Pancreas (tissue), 10 donors: Measurements from ENCODE around the gene KLF3. TPM values are rescaled to one million over a fixed set of nuclear protein-coding genes. Genes with fewer than 3 reads are reported as not detected.

Source experiments
- ATAC-seq, 4 donors: fragments of 200-7000 bp; cut with Tn5 transposase; one replicate each; pipeline versions ENCODE4 v1.8.0 to v1.9.1; 2020; ENCODE audit warnings: mild to moderate bottlenecking in 4 of 4, moderate library complexity in 4 of 4
- DNase-seq, 6 donors: peaks; one replicate each; pipeline ENCODE4 v3.0.0-alpha.2; 2020
- FAIRE-seq: peaks from 2 replicates; lab custom pipeline; 2012; peaks lifted over from hg19 to GRCh38; lab: Jason Lieb, UNC
- H3K27ac ChIP-seq, 4 donors: fragments of 200-600 bp; sonication (generic); 1 replicate in 3 of 4; 2 replicates in 1 of 4; pipeline versions ENCODE4 v1.5.0 to v1.8.0; 2020
- H3K27me3 ChIP-seq, 4 donors: fragments of 200-600 bp; one replicate each; pipeline ENCODE4 v1.8.0; 2021
- H3K36me3 ChIP-seq, 3 donors: fragments of 200-600 bp; sonication (generic) in 1 of 3; one replicate each; pipeline versions ENCODE4 v1.5.0 to v1.8.0; 2020 to 2021
- H3K4me1 ChIP-seq, 3 donors: fragments of 200-600 bp; one replicate each; pipeline ENCODE4 v1.8.0; 2021
- H3K4me3 ChIP-seq, 4 donors: fragments of 200-600 bp; sonication (generic) in 2 of 4; one replicate each; pipeline versions ENCODE4 v1.5.0 to v1.8.0; 2020 to 2021
- H3K9me3 ChIP-seq, 4 donors: fragments of 200-600 bp; one replicate each; pipeline ENCODE4 v1.8.0; 2021
- CTCF ChIP-seq, 4 donors: fragments of 200-600 bp; sonication (generic) in 3 of 4; IDR thresholded peaks; one replicate each; pipeline versions ENCODE4 v1.5.0 to v1.8.0; 2021; ENCODE audit warnings: antibody characterized with exemption in 4 of 4
- WGBS, 2 donors: extraction: QIAGEN DNeasy Blood & Tissue Kit; methylation state at CpG; one replicate each; pipeline ENCODE4 v1.1.7; 2013; 5-methylcytosine and 5-hydroxymethylcytosine counted together
- intact Hi-C, 3 donors: fragments of 100-400 bp; cut with DNase I; formaldehyde crosslinking; loops; one replicate each; pipeline versions ENCODE4 v1.11.1 to v1.14.2; 2022
- polyA plus RNA-seq, 2 donors: library from polyadenylated mRNA; stranded (reverse); fragments of 200-250 nt; gene quantifications; one replicate each; pipeline ENCODE4 v1.2.3, GENCODE V29; 2013
- total RNA-seq, 6 donors: library from RNA; stranded (reverse); fragmentation: NEBNext Ultra II Directional in 4 of 6; extraction: Animal tissue kit (Norgen Biotek cat#: 25700) in 4 of 6; gene quantifications; one replicate each; pipeline versions ENCODE4 v1.2.1 to v1.2.4, GENCODE V29; 2021 to 2023
- donor health status: healthy with polysubstance abuse.
- donor health status: DM: no; HTN: no; CAD: no; lungs with moderate emphysema.
- donor health status: DM: no; HTN: no; CAD: no.
- donor health status: control.
- donor health status: control.
- donor health status: Bipolar disorder and iron deficiency.
- donor health status: DM: yes; HTN: yes; CAD: no.
- donor health status: DM: no; HTN: no; CAD: no.
- donor health status: DM: no; HTN: no; CAD: no.
- donor health status: DM: yes; HTN: yes; CAD: no.

The KLF3 gene
- total and polyA plus RNA-seq, 8 donors, result 8.7 to 33.4 (median 25.0) TPM

DNA sequence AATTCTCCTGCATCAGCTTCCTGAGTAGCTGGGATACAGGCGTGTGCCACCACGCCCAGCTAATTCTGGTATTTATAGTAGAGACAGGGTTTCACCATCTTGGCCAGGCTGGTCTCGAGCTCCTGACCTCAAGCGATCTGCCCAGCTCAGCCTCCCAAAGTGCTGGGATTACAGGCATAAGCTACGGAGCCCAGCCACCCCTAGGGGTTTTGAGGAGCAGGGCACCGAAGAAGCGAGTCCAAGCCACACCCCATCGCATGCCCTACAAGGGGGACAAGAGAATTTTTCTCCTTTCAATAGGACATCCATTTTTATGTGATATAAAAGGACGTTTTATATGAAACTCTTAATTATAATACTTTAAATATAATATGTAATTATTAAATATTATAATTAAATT is 13.9 kb upstream of the KLF3 start:
- H3K4me1 ChIP-seq, result no peaks in the 10 kb centered on the region
- 86 to 87% methylated on average over 9 of the region's 9 CpGs for WGBS, 2 donors
- H3K9me3 ChIP-seq, result no peaks in the 10 kb centered on the region
- no peak overlapping the region for H3K4me3 ChIP-seq
- FAIRE-seq (no peak), DNase-seq (no peak), ATAC-seq (no peak)
- no peaks in the 10 kb centered on the region for H3K36me3 ChIP-seq
- no peaks in the 10 kb centered on the region for H3K27me3 ChIP-seq
- TF ChIP-seq CTCF (IDR thresholded peaks at IDR 0.05), result no peak
- H3K27ac ChIP-seq, result no peak overlapping the region
- intact Hi-C loops, result no loop called here

- no peaks in the 10 kb centered on the region for H3K27me3 ChIP-seq
- no peak for TF ChIP-seq CTCF (IDR thresholded peaks at IDR 0.05)
- H3K36me3 ChIP-seq, result no peaks in the 10 kb centered on the region
- FAIRE-seq (no peak), ATAC-seq (no peak), DNase-seq (no peak)
- no peak overlapping the region for H3K4me3 ChIP-seq
- no peaks in the 10 kb centered on the region for H3K4me1 ChIP-seq
- no peaks in the 10 kb centered on the region for H3K9me3 ChIP-seq
- H3K27ac ChIP-seq, result no peak overlapping the region
- intact Hi-C loops, result no loop called here
- 81 to 84% methylated on average over 8 of the region's 8 CpGs for WGBS, 2 donors
These were observed 9.7 kb upstream of the KLF3 start for GRCh38 chr4:38654273-38654672.

DNA sequence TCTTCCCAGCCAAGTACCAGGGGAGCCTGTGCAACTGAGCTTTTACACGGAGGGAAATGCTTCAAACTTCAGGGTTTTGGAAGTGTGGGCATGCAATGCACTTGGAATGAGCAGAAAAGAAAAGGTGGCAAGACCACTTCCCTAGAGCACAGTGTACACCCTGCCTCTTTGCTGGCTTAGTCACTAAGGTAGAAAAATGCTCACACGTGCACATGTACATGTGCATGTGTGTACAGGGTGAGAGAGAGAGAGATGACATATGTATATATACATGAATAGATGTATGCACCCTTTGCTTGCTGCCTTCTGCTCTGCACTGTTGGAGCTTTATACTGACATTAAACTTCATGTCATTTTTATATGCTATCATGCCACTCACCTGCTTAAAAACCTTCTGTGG is 7.9 kb upstream of the KLF3 start:
- no peak overlapping the region for H3K4me3 ChIP-seq
- WGBS, 2 donors, result 72 to 73% methylated on average over 2 of the region's 2 CpGs

GRCh38 chr4:38659346-38659745 is 4.7 kb upstream of the KLF3 start:
- H3K9me3 ChIP-seq, result no peaks in the 10 kb centered on the region
- no peaks in the 10 kb centered on the region for H3K27me3 ChIP-seq
- H3K4me1 ChIP-seq, result peaks cover 0 to 9% (median 6%) of the 10 kb centered on the region in 3 donors
- no peaks in the 10 kb centered on the region for H3K36me3 ChIP-seq
- intact Hi-C loops, result no loop called here
- no peak for TF ChIP-seq CTCF (IDR thresholded peaks at IDR 0.05)
- DNase-seq (no peak), ATAC-seq (no peak), FAIRE-seq (no peak)
- WGBS, 2 donors, result 74 to 79% methylated on average over 3 of the region's 3 CpGs
- no peak overlapping the region for H3K27ac ChIP-seq
- H3K4me3 ChIP-seq, result no peak overlapping the region

More for the DNA sequence above, 7.9 kb upstream of the KLF3 start:
- DNase-seq (no peak), FAIRE-seq (no peak), ATAC-seq (no peak)
- no peaks in the 10 kb centered on the region for H3K9me3 ChIP-seq
- no peak for TF ChIP-seq CTCF (IDR thresholded peaks at IDR 0.05)
- no peaks in the 10 kb centered on the region for H3K27me3 ChIP-seq
- no peaks in the 10 kb centered on the region for H3K36me3 ChIP-seq
- intact Hi-C loops, result no loop called here
- no peaks in the 10 kb centered on the region for H3K4me1 ChIP-seq
- no peak overlapping the region for H3K27ac ChIP-seq

DNA sequence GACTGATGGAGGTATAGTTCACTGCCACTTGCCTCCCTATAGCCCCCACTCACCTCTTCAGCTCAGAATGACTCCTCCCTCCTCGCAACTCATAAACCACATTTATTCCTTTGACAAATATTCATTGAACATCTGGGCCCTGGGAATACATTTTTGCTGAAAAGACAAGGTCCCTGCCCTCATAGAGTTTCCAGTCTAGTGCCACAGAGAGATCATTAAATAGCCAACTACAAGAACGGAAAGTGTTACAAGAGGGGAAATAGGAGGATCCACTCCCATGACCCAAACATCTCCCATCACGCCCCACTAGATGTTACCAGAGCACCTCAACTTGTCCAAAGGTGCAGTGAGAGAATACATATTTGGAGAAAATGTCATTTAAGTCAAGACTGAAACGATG is 3.2 kb upstream of the KLF3 start:
- no peak for TF ChIP-seq CTCF (IDR thresholded peaks at IDR 0.05)
- FAIRE-seq (no peak), DNase-seq (no peak), ATAC-seq (no peak)
- no peaks in the 10 kb centered on the region for H3K9me3 ChIP-seq
- 94 to 98% methylated on average over 4 of the region's 4 CpGs for WGBS, 2 donors
- no peak overlapping the region for H3K4me3 ChIP-seq
- H3K27ac ChIP-seq, result no peak overlapping the region
- intact Hi-C loops, result loop anchor here in 1 of 3 donors (10.0 kb wide), 1 partner anchor 276 kb away; no protein-coding TSS in a partner anchor
- H3K36me3 ChIP-seq, result no peaks in the 10 kb centered on the region
- H3K4me1 ChIP-seq, result peaks cover 0 to 9% (median 6%) of the 10 kb centered on the region in 3 donors
- H3K27me3 ChIP-seq, result no peaks in the 10 kb centered on the region
